ENCODE results near the gene GAD1.
A peak's percentile ranks its signal among the peaks of the same experiment; 100 is the strongest.

Gene GAD1

DNA sequence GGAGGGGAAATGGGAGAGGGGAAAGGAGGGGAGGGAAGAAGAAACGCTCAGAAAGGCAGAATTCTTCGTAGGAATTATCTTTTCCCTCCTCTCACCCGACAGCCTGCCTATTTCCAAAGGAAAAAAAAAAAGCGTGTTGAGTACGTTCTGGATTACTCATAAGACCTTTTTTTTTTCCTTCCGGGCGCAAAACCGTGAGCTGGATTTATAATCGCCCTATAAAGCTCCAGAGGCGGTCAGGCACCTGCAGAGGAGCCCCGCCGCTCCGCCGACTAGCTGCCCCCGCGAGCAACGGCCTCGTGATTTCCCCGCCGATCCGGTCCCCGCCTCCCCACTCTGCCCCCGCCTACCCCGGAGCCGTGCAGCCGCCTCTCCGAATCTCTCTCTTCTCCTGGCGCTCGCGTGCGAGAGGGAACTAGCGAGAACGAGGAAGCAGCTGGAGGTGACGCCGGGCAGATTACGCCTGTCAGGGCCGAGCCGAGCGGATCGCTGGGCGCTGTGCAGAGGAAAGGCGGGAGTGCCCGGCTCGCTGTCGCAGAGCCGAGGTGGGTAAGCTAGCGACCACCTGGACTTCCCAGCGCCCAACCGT lies at the start of gene GAD1:
Gene GAD1 (plus strand): TSS at position 384 of the 589 bp plus-strand sequence. CDS start 1,705 bp downstream, outside the sequence.
- peak; percentile 40 for DNase-seq

DNA sequence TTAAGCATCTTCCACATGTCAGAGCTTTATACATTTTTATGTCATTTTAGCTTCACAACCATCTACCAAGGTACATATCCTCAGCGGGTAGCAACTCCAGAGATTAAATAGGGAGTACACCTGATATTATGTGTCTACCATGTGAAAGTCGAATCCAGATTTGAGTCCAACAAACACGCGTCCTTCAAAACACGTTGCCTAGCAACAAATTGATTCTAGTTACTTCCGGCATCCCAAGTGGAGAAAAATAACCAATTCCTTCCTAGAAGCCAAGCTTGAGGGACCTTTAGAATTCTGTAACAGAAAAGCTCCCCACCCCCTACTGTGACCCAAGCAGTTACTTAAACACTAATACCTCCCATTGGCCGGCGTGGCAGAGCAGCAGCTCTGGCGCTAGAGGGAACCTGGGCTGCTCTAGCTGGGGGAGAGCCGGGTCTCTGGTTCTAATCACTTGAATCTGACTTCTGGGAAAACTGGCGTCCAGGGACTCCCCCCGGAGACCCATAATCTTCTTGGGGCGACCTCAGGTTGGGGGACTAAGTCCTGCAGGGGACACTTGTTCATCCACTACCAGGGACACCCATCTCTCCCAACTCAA lies 46.6 kb upstream of the GAD1 start, which contains the start of gene ERICH2:
Gene ERICH2 (plus strand): TSS at position 371 of the 598 bp plus-strand sequence. CDS start 304 bp downstream, outside the sequence.
- no peak for DNase-seq

DNA sequence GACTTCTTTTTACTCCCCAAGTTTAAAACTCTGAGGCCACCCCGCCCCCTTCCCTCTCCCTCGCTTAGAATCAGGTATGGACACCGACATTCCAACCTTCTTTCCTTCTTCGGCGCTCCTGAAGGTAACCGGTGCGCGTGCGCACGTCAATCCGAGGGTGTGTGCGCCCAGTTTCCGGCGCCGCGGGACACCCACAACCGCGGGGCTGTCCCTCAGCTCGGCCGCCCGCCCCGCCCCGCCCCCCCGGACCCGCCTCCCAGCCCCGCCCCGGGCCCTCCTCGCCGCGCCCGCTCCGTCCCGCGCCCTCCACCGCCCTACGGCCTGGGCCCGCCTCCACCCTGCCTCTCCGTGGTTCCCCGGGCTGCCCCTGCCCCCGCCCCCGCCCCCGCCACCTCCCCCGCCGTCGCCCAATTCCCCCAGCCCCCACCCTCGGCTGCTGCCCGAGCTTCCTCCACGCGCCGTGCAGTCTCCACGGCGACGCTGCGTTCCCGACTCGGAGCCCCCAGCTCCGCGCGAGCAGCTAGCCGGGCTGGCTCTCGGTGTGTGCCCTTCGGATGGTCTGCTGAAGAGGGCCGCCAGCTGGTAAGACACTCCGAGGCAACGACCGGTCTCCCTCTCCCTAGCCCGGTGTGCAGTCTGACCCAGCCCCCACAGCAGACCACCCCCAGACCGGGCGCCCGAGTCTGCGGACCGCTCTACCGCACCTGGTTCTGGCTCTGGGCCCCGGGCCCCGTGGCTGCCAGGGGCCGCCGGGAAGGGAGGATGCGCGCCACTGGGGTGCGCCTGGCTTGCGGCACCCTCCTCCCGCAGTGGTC lies 45.9 kb upstream of the GAD1 start:
- DNase-seq: peak; percentile 57

DNA sequence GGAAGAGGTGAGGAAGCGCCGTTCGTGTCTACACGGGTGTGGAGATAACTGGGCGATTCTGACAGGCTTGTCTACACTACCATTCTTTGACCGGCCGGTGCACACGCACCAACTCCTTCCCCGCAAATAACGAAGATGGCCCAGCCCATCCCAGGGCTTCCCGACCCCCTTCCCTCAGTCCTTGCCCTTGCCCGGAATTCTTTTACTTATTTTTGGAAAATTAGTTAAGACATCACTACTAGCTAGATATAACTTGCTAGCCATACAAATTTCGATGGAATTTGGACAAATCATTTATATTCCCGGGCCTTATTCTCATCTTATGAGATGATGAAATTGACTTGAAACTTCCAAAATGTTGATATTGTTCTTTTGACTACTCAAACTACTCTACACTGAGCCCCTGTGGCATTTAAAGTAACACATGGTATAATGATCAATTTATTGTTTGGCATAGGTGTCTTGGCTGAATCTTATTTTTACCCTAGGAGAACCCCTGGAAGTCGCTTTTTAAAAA lies 45.2 kb upstream of the GAD1 start:
- no peak for DNase-seq

DNA sequence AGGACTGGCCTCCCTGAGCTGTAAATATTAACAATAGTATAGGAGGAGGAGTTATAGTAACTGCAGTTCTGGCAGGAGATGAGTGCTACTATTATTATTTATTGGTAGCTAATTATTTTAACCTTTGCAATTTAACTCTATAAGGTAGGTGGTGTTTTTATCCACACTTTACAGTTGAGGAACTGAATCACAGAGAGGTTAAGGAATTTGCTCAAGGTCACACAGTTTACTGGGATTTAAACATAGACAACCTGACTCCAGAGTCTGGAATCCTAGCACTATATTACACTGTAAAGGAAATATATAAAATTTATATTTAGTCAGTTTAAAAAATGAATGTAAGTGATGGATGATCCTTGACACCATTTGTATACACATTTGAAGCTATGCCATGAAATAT lies 44.4 kb upstream of the GAD1 start:
- DNase-seq: no peak

DNA sequence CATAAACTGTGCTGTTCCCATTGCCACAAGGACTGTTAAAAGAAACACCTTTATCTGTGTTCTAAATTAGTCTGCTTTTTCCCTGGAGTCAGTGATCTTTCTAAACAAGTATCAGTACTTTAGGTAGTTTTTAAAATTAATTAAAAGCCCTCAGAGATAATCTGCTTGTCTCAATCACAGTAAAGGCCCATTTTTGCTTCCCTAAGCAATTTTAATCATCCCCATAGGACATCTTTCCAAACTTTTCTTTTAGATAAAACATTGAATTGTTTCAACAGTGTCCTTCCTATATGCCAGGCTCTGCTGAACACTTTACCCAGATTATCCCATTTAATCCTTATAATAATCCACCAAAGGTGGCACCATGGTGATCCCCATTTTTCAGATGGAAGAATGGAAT lies 42.6 kb upstream of the GAD1 start:
- DNase-seq: no peak

DNA sequence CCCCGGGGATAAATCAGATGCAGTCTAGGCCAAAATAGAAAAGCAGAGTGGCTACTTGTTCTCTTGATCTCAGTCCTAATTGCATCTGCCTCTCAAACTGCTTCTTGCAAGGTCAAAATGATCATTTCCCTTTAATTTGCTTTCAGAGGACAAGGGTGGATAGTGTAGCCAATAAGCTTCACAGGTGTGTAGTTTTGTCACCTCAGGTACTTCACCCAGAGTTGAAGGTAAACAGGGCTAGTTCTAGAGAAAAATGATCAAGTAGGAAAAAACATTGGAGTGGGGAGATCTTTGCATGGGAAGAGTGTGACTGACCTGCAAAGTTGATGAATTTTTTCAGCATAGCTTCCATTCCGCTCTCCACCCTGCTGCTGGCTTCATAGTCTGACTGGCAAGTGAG lies 37.8 kb upstream of the GAD1 start:
- no peak for DNase-seq

DNA sequence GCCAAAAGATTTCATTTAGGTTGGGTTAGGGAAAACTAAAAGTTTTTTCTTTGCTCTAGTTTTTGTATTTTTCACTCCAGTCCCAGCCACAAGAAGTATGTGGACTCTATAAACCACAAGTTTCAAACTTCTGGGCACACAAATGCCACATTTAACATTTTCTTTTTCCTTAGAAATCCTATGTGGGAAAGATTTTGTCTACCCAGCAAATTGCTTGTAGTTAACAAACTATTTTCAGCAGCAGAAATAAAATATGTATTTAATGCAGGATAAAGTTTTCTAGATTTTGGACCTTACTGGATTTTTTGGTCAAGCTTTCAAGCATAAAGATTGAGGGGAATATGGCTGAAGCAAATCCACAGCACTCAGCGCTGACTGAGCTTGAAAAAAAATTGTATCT lies 37.4 kb upstream of the GAD1 start:
- DNase-seq: no peak

DNA sequence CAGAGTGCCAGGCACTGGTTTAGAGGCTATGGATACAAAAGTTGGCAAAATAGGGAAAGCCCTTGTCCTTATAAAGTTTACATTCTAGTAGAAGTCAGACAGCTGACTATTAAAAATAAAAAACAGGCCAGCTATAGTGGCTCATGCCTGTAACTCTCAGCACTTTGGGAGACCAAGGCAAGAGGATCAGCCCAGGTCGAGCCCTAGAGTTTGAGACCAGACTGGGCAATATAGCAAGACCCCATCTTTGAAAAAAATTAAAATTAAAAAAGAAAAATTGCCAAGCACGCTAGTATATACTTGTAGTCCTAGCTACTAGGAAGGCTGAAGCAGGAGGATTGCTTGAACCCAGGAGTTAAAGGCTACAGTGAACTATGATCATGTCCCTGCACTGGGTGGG lies 34.0 kb upstream of the GAD1 start:
- DNase-seq: no peak

DNA sequence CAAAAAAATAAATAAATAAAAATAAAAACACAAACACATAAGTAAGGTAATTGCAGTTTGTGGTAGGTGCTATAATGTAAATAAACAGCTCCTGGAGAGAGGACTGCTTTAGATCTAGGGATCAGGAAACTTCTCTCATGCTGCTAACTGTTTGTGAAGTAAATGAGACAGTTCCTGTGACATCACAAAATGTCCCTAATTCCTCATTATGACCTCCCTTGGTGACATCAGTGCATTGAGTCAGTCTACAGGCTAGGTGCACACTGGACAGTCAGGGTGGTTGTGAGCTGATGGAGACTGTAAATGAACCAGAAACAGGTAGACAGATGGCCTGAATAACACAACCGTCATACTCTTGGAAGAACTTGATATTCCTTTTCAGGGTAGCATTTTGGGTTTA lies 33.1 kb upstream of the GAD1 start:
- DNase-seq: no peak

DNA sequence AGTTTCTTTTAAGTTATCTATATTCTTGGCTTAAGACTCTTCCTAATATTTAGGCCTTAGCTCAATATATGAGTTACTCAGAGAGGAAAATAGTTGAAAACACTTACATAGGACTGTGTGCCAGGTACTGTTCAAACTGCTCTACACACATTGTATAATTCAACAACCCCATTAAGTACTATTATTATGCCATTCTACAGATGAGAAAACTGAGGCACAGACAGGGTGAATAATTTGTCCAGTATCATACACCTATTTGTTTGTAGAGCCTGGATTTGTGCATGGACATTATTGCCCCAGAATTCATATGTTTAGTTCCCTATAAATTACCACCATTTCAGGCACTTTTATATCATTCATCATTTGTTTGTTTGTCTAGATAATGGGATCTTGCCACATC lies 17.7 kb upstream of the GAD1 start:
- DNase-seq: no peak

DNA sequence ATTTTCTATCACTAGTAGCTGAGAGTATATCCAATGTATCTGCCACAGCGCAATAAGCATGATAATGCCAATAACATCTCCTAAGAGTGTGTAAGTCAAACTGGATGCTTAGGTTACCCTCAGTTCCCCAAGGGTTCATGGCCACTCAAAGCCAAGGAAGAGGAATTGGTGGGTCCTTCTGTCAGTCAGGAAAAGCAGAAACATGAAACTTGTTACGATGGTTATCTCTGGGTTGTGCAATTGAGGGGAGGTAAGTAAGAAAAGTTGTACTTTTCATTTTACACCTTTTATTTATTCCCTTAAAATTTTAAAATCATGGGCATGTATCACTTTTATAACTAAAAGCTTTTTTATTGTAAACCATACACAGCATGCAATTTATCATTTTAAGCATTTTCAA lies 10.1 kb upstream of the GAD1 start:
- DNase-seq: no peak

DNA sequence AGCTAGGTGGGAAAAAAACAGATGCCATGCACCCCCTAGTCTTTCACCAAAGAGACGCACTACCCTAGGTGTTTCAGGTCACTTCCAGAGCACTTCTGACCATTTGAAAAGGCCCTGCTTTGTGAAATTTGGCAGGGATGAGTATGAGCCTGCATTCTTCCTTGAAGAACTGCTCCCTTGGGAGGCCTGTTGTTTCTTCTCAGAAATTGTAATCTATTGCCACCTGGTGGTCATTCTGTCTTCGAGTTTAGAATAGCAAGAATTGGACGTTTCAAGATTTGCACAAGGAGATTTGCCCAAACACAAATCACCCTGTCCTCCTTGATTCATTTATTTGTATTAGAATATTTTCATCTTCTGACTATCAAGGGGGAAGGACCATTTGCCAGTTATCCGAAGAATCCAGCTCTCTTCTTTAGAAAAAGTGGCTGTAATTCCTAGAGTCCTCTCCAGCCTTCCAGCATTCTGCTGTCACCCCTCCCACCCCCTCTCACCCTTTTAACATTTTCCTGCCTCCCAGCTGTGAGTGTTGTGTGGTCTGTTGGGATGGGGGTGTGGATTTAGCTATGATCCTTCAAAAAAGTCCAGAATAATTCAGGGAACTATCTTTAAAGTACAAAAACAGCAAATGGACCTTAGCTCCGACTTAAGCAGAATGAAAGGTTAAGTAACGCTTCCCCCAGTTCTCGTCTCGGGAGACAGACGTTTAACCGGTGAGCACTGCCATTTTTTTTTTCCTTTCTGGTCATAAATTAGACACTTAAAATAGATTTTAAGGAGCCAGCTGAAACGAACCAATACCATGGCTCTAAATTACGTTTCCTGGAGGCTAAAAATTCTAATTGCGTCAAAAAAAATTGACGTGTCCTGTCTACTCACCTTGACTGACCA lies 3.7 kb upstream of the GAD1 start:
- peak; percentile 30 for DNase-seq

DNA sequence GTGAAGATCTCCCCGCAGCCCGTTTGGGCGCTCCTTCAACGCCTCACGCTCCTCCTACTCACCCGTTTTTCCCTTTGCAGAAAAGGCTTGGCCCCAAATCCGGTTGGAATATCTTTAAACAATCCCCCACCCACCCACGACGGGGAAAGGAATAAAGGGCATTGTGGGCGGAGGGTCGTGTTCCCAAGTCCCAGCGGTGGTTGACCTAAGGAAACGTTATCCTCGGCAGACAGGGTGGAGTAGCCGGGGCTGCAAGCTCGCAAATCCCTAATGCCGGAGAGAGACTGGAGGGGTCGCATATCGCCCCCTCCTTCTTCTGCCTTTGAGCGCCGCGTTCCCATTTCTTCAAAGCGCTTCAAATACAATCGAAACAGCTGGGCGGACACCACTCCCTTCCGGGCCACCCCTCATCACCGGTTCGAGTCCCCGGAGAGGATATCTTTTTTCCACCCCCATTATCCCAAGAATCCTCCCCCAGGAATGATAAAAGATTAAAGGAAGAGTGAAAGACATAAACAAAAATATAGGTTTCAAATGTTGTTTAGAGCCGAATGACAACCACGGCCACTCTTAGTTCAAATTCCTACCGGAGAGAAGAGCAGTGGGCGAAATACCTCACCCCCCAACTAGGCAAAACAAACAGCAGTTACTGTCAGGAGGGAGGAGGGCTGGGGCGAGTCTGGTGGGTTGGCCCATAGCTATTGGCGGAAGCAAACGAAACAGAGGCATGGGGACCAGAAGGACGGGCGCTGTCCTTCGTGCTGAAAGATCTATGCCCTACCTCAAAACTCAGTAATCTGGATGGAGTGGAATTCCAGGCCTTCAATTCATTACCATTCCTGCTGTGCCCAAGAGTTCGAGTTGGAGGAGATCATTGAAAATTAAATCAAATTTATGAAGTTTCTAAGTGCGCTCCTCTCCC lies 2.8 kb upstream of the GAD1 start:
- no peak for DNase-seq

DNA sequence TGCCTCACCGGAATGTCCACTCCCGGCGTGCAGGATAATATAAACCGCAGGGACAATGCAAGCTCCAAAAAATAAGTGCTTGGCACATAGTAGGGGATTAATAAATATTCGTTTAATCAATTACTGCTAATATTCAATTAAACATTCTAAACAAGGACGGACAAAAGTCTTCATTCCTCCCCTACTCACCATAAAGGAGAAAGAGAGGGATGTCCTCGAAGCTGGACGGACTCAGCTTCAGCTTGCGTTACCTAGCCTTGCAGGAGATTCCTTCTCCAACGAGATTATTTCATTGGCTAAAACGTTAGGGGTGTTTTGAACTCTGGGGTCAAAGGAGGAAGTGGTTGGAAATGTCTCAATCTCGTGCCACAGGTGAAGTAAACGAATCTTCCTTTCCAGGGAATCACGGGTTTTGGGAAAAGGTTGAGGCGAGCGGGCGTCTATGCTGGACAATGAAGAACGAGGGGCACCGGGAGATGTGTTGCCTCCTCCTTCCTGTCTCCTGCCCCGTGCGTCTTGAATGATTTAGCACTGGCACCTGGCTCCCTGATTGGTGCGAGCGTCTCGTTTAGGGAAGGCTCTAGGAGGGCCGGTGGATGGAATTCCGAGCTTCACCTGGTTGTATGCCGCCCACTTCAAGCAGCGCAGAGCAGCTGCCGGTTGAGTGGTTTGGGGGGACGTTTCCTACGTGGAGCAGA lies 2.0 kb upstream of the GAD1 start:
- DNase-seq: no peak

DNA sequence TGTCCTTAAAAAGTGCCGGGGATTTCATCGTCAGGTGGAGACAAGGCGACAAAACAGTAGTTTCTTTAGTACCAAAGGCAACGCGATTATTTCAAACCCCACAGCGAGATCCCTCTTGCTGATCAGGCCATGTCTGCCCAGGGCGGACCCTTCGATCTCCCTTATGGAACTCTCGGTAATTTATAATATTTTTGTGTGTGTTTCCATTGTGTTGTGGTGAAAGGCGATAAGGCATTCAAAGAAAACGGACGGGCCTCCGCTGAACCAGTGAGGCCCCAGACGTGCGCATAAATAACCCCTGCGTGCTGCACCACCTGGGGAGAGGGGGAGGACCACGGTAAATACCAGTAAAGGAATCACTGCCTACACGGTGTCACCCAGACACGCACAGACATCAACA lies 1.4 kb upstream of the GAD1 start:
- DNase-seq: no peak

DNA sequence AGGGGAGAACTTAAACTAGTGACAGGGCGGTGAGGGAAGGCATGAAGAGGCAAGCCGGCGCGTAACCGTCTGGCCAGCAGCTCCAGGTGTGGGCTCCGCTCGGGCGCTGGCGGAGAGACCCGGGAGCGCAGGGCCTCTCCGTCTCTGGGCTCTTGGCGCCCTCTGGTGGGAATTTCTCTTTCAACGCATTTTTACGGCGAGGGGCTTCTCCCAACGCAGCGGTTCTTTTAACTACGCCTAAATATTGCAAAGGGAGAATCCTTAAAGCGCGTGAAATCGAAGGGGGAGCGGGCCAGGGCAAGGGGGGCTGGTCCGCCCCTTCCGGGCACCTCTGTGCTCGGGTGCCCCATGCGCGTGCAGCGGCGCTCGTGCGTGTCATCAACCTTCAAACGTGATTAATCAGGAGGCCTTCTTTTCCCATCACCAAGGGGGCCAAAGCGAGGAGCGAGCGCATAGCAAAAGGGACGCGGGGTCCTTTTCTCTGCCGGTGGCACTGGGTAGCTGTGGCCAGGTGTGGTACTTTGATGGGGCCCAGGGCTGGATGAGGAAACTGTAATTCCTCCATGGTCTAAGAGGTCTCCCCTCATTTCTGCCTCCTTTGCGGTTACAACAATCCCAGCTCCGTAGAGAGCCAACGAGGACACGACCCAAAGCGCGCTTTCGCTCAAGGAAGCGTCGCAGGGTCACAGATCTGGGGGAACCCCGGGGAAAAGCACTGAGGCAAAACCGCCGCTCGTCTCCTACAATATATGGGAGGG lies 762 bp upstream of the GAD1 start:
- peak; percentile 52 for DNase-seq

DNA sequence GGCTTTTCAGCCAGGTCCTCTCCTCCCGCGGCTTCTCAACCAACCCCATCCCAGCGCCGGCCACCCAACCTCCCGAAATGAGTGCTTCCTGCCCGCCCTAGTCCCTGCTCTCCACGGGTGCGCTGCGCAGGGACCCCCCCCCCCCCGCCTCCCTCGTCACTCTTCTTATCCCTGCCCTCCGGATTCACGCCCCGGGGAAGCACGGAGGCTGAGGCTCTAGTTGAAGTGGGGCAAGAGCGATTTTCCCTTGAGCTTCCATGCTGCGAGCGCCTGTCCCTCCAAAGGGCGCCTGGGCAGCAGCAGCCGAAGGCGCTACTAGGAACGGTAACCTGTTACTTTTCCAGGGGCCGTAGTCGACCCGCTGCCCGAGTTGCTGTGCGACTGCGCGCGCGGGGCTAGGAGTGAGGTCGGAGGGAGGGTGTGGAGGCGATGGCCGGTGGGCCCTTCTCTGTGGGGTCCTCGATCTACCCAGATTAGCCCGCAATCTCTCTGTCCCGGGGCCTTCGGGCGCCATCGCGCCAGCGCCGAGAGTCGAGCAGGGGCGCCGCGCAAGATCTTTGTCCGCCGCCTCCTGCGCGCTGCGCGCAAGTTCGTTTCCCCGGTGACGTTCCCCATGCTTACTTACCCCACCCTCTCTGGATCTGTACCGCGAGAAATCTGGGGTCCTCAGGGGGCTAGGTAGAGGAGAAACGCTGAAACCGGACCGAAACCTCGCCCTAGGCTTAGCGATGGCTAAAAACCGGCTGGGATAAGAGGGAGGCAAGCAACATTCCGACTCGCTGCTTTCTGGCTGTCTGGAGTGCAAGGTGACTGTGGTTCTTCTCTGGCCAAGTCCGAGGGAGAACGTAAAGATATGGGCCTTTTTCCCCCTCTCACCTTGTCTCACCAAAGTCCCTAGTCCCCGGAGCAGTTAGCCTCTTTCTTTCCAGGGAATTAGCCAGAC lies 677 bp downstream of the GAD1 start:
- DNase-seq: no peak

All from T1000 (cell line).